NCI-H2227 (cell line): Measurements from ENCODE around the gene TXNRD3.

Experiments used
- DNase-seq: peaks from one replicate; lab custom pipeline; 2025; ENCODE audit not compliant: unreplicated experiment; lab: John Stamatoyannopoulos, UW

Gene TXNRD3

DNA sequence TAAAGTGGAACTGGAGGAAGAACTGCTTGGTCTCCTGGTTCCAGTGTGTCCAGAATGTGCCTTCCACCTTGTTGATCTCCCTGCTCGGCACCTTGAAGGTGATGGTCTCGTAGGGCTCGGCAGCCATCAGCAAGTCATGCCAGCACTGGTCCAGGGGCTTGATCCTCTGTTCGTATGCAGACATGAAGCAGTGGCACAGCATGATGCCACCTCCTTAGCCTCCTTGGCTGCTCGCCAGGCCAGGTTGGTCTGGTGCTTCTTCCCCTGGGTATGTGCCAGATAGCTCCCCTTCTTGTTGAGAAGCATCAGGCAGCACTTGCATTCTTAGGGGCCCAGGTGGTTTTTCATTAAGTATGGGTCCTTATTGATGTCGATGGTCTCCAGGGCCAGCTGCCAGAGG, 17.8 kb upstream of the TXNRD3 start:
- no peak for DNase-seq

DNA sequence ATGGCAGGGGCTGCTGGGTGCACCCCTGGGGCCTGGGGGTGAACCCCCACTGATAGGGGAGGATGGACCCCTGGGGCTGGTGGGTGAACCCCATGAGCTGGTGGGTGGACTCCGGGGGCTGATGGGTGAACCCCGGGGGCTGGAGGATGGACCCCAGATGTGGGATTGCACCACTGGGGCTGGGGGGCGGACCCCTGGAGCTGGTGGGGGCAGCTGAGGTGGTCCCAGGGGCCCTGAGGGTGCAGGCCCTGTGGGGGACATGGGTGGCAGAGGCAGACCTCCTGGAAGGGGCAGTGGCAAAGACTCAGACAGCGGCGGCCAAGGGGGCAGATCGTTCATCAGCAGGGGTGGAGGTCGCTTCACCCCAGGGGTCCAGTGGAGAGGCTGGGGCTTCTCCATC, 17.4 kb upstream of the TXNRD3 start:
- no peak for DNase-seq

DNA sequence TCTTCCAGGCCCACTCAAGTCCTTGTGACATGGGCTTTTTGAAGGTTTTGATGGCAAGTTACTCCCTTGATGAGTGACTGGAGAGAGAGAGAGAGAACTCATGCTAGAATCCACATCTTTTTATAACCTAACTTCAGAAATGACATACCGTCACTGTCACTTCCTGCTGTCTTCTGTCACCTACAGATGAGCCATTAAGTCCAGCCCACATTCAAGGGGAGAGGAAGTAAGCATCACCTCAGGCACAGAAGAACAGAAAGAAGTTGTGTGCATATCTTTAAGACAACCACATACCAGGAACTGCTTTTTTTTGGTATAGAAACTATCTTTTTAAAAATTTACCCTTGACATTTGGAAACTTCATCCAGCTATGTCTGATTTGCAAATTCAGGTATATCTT, 16.6 kb upstream of the TXNRD3 start:
- DNase-seq: no peak

DNA sequence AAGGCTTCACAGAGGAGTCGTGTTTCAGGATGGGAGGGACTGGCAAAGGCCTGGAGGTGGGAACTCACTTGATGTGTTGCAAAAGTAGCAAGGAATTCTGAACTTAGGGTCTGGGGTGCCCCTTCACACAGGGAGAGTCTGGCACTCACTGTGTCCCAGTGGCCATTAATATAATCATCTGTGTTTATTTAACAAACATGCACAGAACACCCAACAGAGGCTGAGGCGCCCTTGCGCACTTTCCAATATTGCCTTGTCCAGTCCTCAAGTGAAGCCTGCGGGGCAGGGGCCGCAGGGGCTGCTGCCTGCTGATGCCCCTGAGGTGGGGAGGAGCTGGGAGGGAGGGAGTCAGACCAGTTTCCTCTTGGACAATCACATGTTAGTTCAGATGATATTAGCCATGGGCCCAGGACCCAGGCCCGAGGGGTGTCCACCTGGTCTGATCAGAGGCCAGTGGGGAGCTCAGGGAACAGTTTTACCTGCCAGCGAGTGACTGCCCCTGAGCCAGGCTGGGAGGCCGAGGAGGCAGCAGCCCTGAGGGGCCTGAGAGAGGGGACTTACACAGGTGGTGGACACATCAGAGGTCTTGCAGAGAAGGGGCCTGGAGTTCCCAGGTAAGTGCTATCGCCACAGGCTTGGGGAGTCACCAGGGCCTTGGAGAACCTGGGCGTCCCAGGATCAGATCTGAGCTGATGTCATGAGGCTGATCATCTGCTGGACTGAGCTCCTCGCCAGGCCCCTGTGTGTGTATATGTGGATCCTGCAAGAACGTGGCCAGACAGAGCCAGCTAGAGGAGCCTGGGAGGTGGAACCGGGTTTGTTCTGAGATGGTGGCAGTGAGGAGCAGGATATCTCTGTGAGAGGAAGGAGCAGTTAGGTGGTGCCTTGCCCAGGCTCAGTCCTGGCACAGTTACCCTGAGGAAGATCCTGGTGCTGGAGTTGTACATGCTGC, 13.8 kb upstream of the TXNRD3 start:
- no peak for DNase-seq

DNA sequence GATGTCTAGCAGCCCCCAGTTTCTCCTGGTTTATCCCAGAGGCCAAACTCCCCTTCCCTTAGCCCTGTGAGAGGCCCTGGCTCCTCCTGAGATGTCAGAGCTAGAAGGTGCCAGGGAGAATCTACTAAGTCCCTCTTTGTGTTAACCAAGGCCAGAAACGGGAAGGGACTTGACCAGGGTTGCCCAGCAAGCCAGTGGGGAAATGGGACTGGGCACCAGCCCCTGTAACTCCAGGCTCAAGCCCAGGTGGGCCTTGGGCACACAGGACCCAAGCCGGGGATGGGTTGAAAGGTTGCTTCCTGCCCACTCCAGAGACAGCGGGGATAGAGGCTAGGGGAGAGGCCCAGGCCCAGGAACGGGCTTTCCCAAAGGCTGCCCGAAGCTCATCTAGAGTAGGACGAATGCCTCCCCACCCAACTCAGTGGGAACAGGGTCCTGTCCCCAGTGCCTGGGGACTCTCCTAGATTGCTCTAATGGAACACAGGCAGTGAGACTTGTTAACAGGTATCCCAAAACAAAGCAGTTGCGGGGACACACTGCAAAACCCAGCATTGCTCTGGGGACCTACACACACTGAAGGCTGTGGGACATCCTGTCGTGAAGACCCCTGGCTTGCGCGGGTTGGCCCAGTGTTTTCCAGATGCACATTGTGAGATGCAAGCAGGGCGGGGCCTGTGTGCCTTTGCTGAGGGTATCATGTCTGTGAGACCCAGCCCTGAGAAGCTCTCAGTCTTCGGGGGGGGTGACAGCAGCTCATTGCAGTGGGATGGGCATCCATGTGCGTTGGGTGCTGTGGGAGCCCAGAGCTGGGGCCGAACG, 12.9 kb upstream of the TXNRD3 start:
- DNase-seq: no peak

DNA sequence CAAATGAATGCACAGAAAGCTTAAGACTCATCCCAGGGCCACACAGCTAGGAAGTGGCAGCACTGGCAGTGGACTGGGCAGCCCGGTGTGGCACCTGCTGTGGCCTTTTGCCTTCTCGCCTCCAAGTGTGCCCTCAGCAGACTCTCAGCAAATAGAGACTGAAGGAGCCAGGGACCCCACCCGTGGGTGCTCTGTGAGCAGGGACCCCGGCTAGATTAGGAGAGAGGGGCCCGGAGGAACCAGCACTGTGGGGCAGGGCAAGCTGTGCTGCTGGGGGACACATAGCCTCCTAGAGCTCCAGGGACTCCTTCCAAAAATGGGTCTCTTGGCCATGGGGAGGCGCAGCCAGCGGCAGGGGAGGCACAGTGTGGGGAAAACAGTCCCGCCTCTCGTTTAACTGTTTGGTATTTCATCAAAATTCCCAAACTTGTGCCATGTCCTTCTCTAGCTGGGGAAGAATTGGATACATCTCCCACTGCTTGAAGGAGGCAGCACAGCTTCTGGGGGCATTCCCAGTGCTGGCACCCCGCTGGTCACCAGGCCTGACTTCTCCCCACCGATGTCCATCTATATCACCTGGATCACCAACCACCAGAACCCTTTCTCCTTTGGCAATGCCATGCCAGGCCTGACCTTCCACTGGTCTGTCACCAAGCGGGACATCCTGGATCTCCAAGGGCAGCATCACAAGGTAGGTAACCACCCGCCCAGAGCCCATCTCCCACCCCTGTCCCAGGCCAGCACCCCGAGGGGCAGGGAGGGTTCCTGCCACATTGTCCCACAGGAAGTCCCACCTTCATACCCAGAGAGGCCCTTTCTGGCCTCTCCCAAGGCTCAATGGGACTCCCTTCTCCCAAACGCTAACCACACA, 12.0 kb upstream of the TXNRD3 start:
- no peak for DNase-seq

DNA sequence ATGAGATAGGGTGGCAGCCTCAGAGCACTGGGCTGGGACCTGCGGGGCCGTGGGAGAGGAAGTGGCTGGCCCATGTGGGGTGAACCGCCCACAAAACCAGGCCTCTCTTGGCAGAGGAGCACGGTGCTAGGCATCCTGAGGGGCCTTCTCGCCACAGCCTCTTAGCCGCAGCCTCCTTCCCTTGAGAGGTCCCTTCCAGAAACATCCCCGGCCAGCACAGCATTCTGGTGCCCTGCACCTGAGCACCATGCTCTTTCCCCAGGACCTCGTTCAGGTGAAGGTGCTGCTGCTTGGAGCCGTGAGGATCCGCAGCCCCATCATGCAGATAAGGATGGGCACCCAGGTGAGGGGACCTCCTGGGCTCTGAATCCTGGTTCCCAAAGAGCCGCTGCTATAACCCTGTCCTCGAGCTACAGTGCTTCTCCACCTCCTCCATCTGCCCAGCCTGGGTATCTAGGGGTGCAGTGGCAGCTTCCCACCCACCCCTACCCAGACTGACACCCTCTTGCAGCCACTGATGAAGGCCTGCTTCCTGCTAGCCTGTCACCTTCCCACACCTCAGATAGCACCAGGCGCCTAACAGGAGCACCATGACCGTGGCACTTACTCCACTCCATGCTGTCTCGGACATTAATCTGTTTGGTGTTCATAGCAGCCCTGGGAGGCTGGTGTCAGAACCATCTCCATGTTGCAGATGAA, 11.2 kb upstream of the TXNRD3 start:
- no peak for DNase-seq

DNA sequence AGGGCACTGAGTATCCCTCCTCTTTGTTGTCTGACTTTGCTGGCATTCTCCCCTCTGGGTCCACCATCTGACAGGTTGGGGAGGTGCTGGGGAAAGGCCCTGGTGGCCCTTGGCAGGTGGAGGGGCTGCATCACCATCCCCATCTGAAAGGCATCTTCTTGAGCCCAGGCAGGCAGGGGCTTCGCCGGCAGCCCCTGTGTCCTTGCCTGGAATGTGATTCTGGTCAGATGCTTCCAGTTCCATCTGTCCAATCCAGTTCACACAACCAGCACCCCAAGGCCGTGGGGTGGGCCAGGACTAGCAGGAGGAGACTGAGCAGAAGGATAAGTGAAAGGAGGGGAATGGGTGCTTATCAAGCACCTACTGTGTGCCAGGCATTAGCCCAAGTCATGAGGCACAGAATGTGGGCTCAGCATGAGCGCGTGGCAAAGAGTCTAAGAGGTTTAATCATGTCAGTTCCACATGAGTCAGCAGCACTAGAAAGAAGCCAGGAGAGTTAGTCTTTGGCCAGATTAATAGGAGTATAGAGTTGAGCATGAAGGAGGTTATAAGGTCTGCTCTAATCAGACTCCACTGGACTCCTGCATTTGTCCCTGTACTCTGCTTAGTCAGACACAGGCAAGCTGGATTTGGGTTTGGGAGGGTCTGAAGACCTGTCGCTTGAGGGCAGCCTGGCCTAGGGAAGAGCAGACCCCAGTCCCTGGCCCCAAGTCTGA, 10.5 kb upstream of the TXNRD3 start:
- DNase-seq: no peak

DNA sequence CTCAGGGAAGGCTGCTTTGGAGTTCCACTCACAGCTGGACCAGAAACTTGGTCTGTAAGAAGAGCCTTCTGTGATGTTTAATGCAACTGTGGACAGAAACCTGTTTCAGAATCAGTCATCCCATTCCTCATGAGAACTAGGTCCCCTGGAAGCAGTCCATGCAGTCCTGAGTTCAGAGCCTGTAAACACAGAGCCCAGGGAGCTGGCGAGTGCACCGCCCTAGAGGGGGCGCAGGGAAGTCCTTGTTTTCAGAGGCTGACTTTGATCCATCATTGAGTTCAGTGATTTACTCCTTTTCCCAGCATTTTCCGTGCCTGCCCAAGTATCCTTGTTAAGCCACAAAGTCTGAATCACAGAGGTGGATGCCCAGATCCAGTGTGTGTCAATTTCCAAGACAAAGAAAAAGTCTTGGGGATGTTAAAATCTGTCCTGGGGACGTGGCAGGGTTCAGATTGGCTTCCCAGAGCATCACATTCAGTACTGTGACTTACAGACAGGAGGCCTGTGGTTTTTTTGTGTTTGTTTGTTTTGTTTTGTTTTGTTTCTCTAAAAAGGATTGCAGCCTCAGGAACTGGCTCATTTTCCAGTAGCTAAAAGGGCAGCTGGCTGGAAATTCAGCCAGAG, 9.8 kb upstream of the TXNRD3 start:
- no peak for DNase-seq

DNA sequence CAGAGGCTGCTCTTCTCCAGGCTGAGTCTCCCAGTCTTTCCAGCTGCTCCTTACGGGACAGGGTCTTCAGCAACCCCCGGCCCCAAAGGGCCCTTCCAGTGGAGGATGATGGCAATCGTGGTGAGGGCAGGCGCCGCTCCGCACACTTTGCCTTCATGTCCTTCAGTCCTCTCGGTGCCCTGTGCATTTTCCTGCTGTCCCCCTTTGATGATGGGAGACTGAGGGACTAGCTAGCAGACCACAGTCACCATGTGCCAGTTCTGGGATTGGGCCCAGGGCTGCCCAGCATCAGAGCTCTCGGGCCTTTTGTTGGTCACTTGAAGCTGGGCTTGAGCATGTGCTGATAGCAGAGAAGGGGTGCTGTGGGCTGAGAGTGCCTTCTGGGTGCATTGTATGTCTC, 8.8 kb upstream of the TXNRD3 start:
- no peak for DNase-seq

DNA sequence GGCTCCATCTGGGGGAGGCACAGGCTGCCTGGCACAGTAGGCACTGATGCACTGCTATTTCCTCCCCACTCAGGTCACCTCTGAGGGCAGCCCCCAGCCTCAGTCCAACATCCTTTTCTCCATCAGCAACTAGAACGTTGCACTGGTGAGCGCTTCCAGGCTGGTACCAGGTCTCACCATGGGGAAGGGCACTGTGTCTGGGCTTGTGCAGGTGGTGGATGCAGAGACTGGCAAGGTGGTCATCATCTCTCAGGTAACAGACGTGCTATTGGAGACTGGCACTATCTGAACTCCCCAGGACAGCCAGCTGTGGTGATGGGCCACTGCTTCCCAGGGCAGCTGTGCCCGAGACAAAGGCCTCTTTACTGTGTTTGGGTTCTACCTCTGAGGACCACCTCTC, 8.3 kb upstream of the TXNRD3 start:
- DNase-seq: no peak

DNA sequence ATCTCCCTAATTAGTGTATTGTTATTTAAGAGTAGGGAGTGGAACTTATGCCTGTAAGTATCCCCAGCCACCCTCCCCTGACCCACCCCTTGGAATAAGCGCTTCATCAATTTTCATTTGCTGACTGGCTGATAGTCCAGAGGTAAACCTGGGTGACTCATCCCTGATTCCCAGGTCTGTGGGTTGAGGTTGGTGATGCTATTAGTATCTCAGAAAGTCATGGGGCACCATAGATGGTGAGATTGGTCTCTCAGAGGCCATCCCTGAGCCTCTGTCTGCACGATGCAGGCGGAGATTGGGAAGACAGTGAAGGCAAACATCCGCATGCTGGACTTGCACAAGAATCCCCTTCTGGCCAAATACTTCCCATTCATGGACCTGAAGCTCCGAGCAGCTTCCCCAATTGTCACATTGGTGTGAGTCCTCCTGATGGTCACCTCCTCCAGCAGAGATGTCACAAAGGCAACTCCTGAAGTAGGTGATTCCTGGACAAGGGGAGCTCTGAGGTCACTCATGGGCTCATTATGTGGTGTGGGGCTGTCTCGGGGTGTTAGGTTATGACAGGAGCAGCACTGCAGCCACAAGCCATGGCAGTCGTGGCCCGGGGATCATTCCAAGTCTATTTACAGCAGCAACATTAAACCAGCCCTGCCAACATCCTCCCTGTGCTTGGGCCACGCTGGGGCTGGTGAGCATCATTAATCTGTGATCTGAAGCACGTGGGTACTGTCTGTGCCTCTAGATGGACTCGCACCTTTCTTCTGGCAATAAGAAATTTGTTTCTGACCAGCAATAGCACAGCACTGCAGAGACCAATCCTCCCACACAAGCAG, 6.8 kb upstream of the TXNRD3 start:
- DNase-seq: no peak

DNA sequence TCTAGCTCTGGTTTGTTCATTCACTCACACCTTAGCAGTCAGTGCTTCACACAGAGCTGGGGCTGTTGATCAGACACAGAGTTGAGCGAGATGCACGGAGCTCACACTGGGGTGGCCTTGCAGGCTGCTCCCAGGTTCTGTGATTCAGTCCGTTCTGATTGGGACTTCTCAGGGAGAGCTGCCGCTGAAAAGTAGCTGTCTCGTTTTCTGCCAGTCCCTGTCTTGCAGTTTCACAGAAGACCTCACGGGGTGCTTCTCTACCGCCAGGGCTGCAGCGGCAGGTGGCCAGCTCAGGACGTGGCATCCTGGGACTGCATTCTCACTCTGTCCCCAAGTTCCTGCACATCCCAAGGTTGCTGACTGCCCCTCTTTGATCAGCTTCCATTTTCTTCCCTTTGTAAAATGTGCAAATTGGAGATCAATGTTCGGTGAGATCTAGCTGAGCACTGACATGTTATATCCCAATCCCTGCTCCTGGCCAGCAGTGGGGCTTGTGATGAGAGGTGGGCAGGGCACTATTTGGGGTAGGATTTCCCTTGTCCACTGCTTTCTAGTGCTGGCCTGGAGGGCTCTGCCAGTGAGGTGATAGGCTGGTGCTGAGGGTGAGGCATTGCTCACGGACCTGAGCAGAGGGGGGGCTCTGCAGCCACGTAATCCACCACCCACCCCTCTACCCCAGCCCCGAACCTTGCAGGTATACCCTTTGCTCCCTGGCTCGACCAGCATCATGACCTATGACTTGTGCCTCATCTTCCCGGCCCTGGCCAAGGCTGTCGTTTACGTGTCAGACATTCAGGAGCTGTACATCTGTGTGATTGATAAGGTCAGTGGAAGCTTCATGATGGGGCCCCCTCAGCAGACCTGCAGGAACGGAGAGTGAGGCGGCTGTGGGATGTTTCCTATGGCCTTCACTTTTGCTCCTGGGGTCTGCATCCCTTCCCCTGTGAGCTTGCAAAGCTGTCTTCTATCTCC, 5.3 kb upstream of the TXNRD3 start:
- DNase-seq: no peak

DNA sequence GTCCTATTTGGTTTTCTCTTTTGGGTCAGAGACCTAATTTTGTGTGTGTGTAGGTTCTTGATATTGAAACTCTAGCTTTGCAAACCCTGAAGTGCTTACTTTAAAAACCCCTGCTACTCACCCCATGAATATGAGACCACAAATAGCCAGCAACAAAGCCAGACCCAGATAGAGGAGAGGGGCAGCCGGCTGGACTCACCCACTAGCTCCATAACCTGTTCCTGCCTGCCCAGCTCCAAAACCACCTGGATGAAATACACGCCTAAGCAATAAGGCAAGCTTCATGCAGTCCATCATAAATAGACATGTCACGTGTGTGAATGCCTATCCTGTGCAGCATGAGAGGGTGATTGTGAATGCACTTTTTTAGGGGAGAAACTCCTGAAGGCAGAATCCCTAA, 3.7 kb upstream of the TXNRD3 start:
- DNase-seq: no peak

DNA sequence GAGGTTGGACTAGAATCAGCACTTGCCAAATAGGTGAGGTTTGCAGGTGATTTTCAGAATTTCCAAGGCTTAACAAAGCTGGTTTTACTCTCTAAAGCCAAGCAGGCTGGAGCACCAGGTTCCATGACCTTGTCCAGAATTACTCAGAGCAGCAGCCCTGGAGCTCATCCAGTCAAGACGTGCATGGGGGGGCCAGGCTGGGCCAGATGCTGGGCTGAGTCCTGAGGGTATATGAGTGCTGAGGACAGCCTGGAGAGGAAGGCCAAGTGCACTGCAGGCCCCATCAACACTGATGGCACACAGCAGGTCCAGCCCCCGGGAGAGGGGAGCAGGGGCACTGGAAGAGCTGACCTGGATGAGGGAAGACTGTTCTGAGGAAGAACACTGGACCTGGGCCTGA, 3.0 kb upstream of the TXNRD3 start:
- no peak for DNase-seq

DNA sequence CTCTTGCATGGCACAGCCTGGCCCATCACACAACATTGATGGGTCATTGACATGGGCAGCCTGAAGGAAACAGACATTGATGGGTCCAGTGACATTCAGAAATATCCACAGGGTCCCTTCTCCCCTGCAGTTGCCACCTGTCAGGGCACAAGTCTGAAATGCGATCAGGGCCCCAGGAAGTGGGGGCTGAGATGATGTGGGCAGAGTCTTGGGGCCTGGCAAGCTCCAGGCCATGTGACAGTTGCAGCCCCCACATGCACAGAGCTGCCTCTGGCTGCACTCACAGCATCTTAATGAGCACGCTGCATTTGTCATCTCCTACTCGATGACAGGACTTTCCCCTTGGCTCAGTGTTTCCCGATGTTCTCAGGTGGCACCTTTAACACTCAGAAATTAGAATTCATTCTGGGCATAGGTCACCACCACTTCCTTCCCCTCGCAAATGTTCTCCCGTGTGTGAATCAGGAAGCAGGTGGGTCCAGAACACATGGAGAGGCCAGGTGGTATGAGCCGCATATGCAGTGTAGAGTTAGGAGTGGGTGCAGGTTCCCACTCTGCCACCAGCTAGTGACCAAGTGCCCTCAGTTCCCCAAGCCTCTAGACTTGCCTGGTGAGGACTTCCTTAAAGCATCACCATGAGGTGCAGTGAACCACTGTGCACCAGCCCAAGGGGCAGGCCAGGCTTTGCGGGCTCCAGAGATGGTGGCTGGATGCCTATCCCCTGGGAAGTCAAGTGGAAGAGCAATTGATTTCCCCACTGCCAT, 1.6 kb upstream of the TXNRD3 start:
- no peak for DNase-seq

DNA sequence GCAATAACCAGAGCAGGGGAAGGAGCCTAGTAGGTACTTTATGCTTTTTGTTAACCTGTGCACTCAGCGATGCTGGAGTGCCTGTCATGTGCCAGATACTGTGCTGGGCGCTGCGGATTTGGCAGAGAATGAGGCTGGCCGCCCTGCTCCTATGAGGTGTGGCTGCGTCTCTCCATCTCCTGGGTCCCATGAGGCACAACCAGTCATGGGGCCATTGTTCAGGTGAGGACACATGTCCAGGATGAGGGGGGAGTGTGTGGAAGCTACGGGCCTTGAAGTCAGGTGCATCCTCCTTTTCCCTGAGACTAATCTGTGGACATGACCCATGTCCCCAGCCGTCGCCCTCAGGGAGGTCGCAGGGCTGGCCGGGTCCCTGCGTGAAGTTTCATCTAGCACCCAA, 963 bp upstream of the TXNRD3 start:
- DNase-seq: no peak
